ENCODE measurements around the gene ARHGEF5. TPM values are rescaled to one million over a fixed set of nuclear protein-coding genes. Genes with fewer than 3 reads are reported as not detected.

Gene ARHGEF5
- polyA plus RNA-seq, 2 of the 4 experiments (the other 2 are of a cell fraction): 2.3 to 2.5 TPM

- DNase-seq (ENCODE audit: low read depth in 1 of 2, low spot score in 1 of 2) (no peak), FAIRE-seq (no peak), ATAC-seq (no peak)
- Histone ChIP-seq H3K27ac (no peak overlapping the region), H3K4me1 (no peaks in the 10 kb centered on the region), H3K4me3 (no peak overlapping the region), H3K4me2 (no peak overlapping the region), H3K9me3 (no peaks in the 10 kb centered on the region)
- 47% methylated on average over 4 of the region's 4 CpGs for WGBS (ENCODE audit: missing lambda C conversion rate)
- TF ChIP-seq CHD2 (IDR thresholded peaks at IDR 0.05; ENCODE audit: low read length, partially characterized antibody) (no peak), CEBPB (IDR thresholded peaks at IDR 0.05) (no peak), MAZ (IDR thresholded peaks at IDR 0.05; ENCODE audit: borderline replicate concordance, low read depth, low read length) (no peak), KDM5A (IDR thresholded peaks at IDR 0.05) (no peak), EHF (CRISPR knock-in tag; IDR thresholded peaks at IDR 0.05) (no peak), ESRRA (IDR thresholded peaks at IDR 0.05; ENCODE audit: borderline replicate concordance, low read length) (no peak), RCOR1 (IDR thresholded peaks at IDR 0.05; ENCODE audit: low read depth, low read length) (no peak), CBX8 (IDR thresholded peaks at IDR 0.05) (no peak), FOSB (CRISPR knock-in tag; IDR thresholded peaks at IDR 0.05) (no peak), ZFP36 (IDR thresholded peaks at IDR 0.05; ENCODE audit: borderline replicate concordance, partially characterized antibody) (no peak), NFE2L2 (conservative IDR thresholded peaks at IDR 0.05; ENCODE audit: low read length) (no peak), ZNF302 (CRISPR knock-in tag; IDR thresholded peaks at IDR 0.05) (no peak), CHD4 (IDR thresholded peaks at IDR 0.05; ENCODE audit: borderline replicate concordance) (no peak), E2F6 (IDR thresholded peaks at IDR 0.05; ENCODE audit: borderline replicate concordance, low read depth) (no peak), BHLHE40 (IDR thresholded peaks at IDR 0.05; ENCODE audit: low read depth, low read length) (no peak), POLR2A (IDR thresholded peaks at IDR 0.05; ENCODE audit: low read length) (no peak), RARB (CRISPR knock-in tag; IDR thresholded peaks at IDR 0.05) (no peak), SREBF2 (IDR thresholded peaks at IDR 0.05) (no peak)
- CTCF ChIA-PET: interaction anchor here (0.6 to 1.8 kb wide), 3 partner anchors 12 to 36 kb away, joined by 3 to 9 read pairs (median 3); no protein-coding TSS in a partner anchor
- POLR2A ChIA-PET: no interaction called here
Measured at GRCh38 chr7:144404946-144405345, 49.7 kb downstream of the ARHGEF5 start.

GRCh38 chr7:144407266-144407931 is 52.2 kb downstream of the ARHGEF5 start:
- Histone ChIP-seq H3K9me3 (no peaks in the 10 kb centered on the region), H3K27ac (no peak overlapping the region), H3K4me1 (no peaks in the 10 kb centered on the region), H3K4me3 (no peak overlapping the region), H3K4me2 (no peak overlapping the region)
- no peak for FAIRE-seq
- ChIA-PET POLR2A (no interaction called here), CTCF (no interaction called here)
- WGBS (ENCODE audit: missing lambda C conversion rate): 22% methylated on average over 12 of the region's 12 CpGs
- no peak for TF ChIP-seq REST (IDR thresholded peaks at IDR 0.05)
- no peak for TF ChIP-seq HOXB5 (CRISPR knock-in tag; IDR thresholded peaks at IDR 0.05)
- no peak for TF ChIP-seq HOXB13 (CRISPR knock-in tag; IDR thresholded peaks at IDR 0.05; ENCODE audit: low read depth)
- no peak for TF ChIP-seq HEYL (CRISPR knock-in tag; IDR thresholded peaks at IDR 0.05)
- no peak for TF ChIP-seq RFX5 (IDR thresholded peaks at IDR 0.05)
- no peak for TF ChIP-seq KDM5A (IDR thresholded peaks at IDR 0.05)
- TF ChIP-seq EP300 (IDR thresholded peaks at IDR 0.05): no peak
- TF ChIP-seq PHF8 (IDR thresholded peaks at IDR 0.05; ENCODE audit: borderline replicate concordance, low read depth): no peak
- no peak for TF ChIP-seq NR3C1 (IDR thresholded peaks at IDR 0.05)
- TF ChIP-seq HMGXB4 (CRISPR knock-in tag; IDR thresholded peaks at IDR 0.05; ENCODE audit: borderline replicate concordance): no peak
- TF ChIP-seq MYC (IDR thresholded peaks at IDR 0.05; ENCODE audit: borderline replicate concordance, low read length): no peak
- TF ChIP-seq CEBPB (IDR thresholded peaks at IDR 0.05): no peak
- no peak for TF ChIP-seq E2F6 (IDR thresholded peaks at IDR 0.05; ENCODE audit: borderline replicate concordance, low read depth)
- no peak for DNase-seq (ENCODE audit: low read depth in 1 of 2, low spot score in 1 of 2)
- peak; percentile 14 to 31; a peak in 2 of 6 replicates for ATAC-seq
